Calu3 (cell line): Measurements from ENCODE around the gene KCNV2. TPM values are rescaled to one million over a fixed set of nuclear protein-coding genes. Genes with fewer than 3 reads are reported as not detected.

Source experiments
- BruUV-seq: library from RNA; stranded (reverse); fragments of 400-500 nt; replicated peaks from 2 replicates; lab custom pipeline; 2021; lab: Mats Ljungman, UMichigan
- CTCF ChIA-PET: fragments of 300-600 bp; sonication (Branson Sonifier 250); formaldehyde crosslinking; loops from one replicate; lab custom pipeline; 2022; ENCODE audit warnings: antibody characterized with exemption; lab: Charles Lee
- DNase-seq: peaks from one replicate; pipeline ENCODE4 v3.0.0; 2022
- H3K27ac Mint-ChIP-seq: one replicate; pipeline ENCODE4 v1.8.0; 2022; ENCODE audit warnings: mixed read lengths; ENCODE audit not compliant: unreplicated experiment
- H3K27me3 Mint-ChIP-seq: one replicate; pipeline ENCODE4 v1.8.0; 2022; ENCODE audit warnings: mixed read lengths; ENCODE audit not compliant: unreplicated experiment
- H3K36me3 Mint-ChIP-seq: one replicate; pipeline ENCODE4 v1.8.0; 2022; ENCODE audit warnings: mild to moderate bottlenecking, moderate library complexity, mixed read lengths; ENCODE audit not compliant: insufficient read depth, unreplicated experiment
- H3K4me1 Mint-ChIP-seq: one replicate; pipeline ENCODE4 v1.8.0; 2022; ENCODE audit warnings: mild to moderate bottlenecking, low read depth, mixed read lengths; ENCODE audit not compliant: unreplicated experiment
- H3K4me3 Mint-ChIP-seq: one replicate; pipeline ENCODE4 v1.8.0; 2022; ENCODE audit warnings: mild to moderate bottlenecking, low read depth, moderate library complexity, mixed read lengths; ENCODE audit not compliant: unreplicated experiment
- H3K9me3 Mint-ChIP-seq: one replicate; pipeline ENCODE4 v1.8.0; 2022; ENCODE audit warnings: low read depth, mixed read lengths; ENCODE audit not compliant: unreplicated experiment
- CTCF ChIP-seq: fragments of 200-600 bp; IDR thresholded peaks from one replicate; pipeline ENCODE4 v1.8.0; 2022; ENCODE audit warnings: antibody characterized with exemption; ENCODE audit not compliant: unreplicated experiment
- intact Hi-C: fragments of 100-400 bp; cut with micrococcal nuclease; formaldehyde crosslinking; loops from one replicate; pipeline ENCODE4 v1.10.0; 2022; ENCODE audit not compliant: unreplicated experiment
- total RNA-seq: library from RNA; stranded (reverse); gene quantifications from 2 replicates; pipeline ENCODE4 v1.2.3, GENCODE V29; 2022

Gene KCNV2
- total RNA-seq, 1 experiment from 2014 or later = not detected

DNA sequence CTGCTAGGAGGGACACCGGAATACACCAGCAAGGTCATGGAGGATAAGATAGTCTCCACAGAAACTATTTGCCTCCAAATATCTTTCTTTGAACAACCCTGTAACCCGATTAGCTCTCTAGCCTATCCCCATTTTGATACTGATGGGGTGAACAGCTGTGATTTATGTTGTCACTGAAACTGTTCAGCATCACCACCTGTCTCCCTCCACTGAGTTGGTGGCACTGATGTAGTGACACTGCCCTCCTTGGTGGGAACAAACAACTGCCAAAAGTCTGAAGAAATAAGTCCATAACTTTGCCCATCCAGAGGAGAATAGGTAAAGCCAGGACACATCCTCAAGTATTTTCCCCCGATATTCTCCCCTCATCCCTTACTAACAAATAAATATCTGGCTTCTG is 24.3 kb upstream of the KCNV2 start:
- no TSS peak for BruUV-seq
- Mint-ChIP-seq H3K27me3 (no peaks in the 10 kb centered on the region), H3K4me3 (no peak overlapping the region), H3K9me3 (no peaks in the 10 kb centered on the region), H3K4me1 (no peaks in the 10 kb centered on the region), H3K27ac (no peak overlapping the region), H3K36me3 (peaks cover 4% of the 10 kb centered on the region)
- DNase-seq = no peak
- CTCF ChIA-PET = no interaction called here
- no peak for TF ChIP-seq CTCF
- intact Hi-C loops = no loop called here

DNA sequence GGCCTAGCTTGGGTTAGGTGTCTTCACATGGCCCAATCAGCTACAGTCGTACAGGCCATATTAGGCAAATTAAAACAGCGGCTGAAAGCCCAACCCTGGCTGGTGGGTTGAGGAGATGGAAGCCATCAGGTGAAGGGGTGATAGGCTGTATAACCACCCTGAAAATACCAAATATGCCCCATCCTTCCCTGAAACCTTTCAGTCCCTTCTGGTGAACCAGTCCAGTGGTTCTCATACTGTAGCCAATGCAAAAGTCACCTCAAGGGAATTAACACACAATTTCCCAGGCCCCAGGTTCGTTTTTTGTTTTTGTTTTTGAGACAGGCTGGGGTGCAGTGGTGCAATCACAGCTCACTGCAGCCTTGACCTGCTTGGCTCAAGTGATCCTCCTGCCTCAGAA is 19.8 kb upstream of the KCNV2 start:
- TF ChIP-seq CTCF = no peak
- intact Hi-C loops = no loop called here
- no peak overlapping the region for H3K27ac Mint-ChIP-seq
- no peaks in the 10 kb centered on the region for H3K4me1 Mint-ChIP-seq
- CTCF ChIA-PET = no interaction called here
- H3K9me3 Mint-ChIP-seq = no peaks in the 10 kb centered on the region
- no TSS peak for BruUV-seq
- no peaks in the 10 kb centered on the region for H3K27me3 Mint-ChIP-seq
- no peak for DNase-seq
- no peak overlapping the region for H3K4me3 Mint-ChIP-seq
- H3K36me3 Mint-ChIP-seq = peaks cover 4% of the 10 kb centered on the region

GRCh38 chr9:2700398-2700797 is 16.9 kb upstream of the KCNV2 start:
- Mint-ChIP-seq H3K9me3 (no peaks in the 10 kb centered on the region), H3K27ac (no peak overlapping the region), H3K36me3 (no peaks in the 10 kb centered on the region), H3K27me3 (no peaks in the 10 kb centered on the region), H3K4me1 (no peaks in the 10 kb centered on the region), H3K4me3 (no peak overlapping the region)
- no peak for TF ChIP-seq CTCF
- no TSS peak for BruUV-seq
- CTCF ChIA-PET = no interaction called here
- intact Hi-C loops = no loop called here
- no peak for DNase-seq

DNA sequence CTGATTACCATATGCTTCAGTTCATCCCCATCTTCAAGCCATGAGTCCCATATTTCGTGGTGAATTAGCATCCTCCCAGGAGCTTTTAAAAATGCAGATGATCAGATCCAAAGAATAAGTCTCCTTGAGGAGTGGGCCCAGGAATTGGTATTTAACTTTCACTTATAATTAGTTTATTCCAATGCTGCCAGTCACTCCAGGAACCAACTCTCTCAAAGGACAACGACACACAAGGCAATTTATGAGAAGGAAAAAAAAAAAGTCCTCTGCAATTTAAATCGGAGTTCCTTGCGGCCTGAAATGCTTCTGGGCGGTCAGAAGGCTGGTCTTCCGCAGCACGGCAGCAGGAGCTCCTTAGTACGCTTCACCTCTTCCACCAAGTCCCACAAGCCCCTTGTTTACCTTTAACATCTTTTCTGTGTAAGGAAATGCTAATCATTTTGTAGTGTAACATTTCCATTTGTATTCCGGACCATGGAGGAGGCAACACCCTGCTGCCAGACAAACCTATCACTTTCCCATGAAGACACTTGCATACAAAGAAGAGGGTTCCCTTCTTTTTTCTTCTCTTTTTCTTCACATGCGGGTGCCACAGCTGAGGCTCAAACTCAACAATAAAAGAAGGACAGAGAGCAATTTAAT is 16.3 kb upstream of the KCNV2 start:
- Mint-ChIP-seq H3K4me1 (no peaks in the 10 kb centered on the region), H3K27me3 (no peaks in the 10 kb centered on the region), H3K27ac (no peak overlapping the region), H3K4me3 (no peak overlapping the region), H3K36me3 (no peaks in the 10 kb centered on the region), H3K9me3 (no peaks in the 10 kb centered on the region)
- intact Hi-C loops = no loop called here
- TF ChIP-seq CTCF = no peak
- CTCF ChIA-PET = no interaction called here
- BruUV-seq = no TSS peak
- DNase-seq = no peak
